KOPT-K1 (cell line): Measurements from ENCODE around the gene SCML1.
A peak's percentile ranks its signal among the peaks of the same experiment; 100 is the strongest.

Source experiments
- H3K27ac ChIP-seq: fragments of 200-600 bp; sonication (generic); 2 replicates; pipeline ENCODE4 v1.5.1; 2016; ENCODE audit warnings: antibody characterized with exemption, mild to moderate bottlenecking, low read depth, low read length; ENCODE audit not compliant: poor library complexity, severe bottlenecking
- H3K36me3 ChIP-seq: fragments of 200-600 bp; sonication (generic); 2 replicates; pipeline ENCODE4 v1.5.1; 2017; ENCODE audit warnings: antibody characterized with exemption, mild to moderate bottlenecking, low read length, moderate library complexity; ENCODE audit not compliant: insufficient read depth
- H3K9me3 ChIP-seq: fragments of 200-600 bp; sonication (generic); 2 replicates; pipeline ENCODE4 v1.5.1; 2017; ENCODE audit warnings: antibody characterized with exemption, low read length, mild to moderate bottlenecking; ENCODE audit not compliant: insufficient read depth, poor library complexity, severe bottlenecking

The SCML1 gene

GRCh38 chrX:17725181-17725580, 12.1 kb upstream of the SCML1 start:
- Histone ChIP-seq H3K27ac (no peak overlapping the region), H3K9me3 (no peaks in the 10 kb centered on the region), H3K36me3 (no peaks in the 10 kb centered on the region)

GRCh38 chrX:17732138-17732783, 5.0 kb upstream of the SCML1 start:
- no peaks in the 10 kb centered on the region for H3K36me3 ChIP-seq
- H3K9me3 ChIP-seq: no peaks in the 10 kb centered on the region
- no peak overlapping the region for H3K27ac ChIP-seq

- Histone ChIP-seq H3K9me3 (no peaks in the 10 kb centered on the region), H3K27ac (no peak overlapping the region), H3K36me3 (no peaks in the 10 kb centered on the region)
Observed at GRCh38 chrX:17735406-17735805, 1.9 kb upstream of the SCML1 start.

- H3K9me3 ChIP-seq: no peaks in the 10 kb centered on the region
- no peaks in the 10 kb centered on the region for H3K36me3 ChIP-seq
- peak overlapping the region; percentile 70 for H3K27ac ChIP-seq
Observed at GRCh38 chrX:17736478-17736855, 826 bp upstream of the SCML1 start.

DNA sequence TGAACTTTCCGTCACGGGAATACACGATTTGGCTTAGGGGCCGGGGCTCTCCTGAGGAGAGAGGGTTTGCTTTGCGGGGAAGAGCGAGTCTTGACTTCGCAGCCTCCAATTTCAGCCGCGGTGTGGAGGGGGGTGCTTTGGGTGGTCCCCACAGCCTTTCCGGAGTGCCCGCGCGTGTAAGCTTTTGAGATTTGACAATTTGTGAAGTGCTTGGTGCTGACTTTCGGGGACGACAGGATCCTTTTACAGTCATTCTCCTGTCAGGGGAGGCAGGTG, 355 bp downstream of the SCML1 start:
- no peaks in the 10 kb centered on the region for H3K9me3 ChIP-seq
- H3K27ac ChIP-seq: peak overlapping the region; percentile 72

DNA sequence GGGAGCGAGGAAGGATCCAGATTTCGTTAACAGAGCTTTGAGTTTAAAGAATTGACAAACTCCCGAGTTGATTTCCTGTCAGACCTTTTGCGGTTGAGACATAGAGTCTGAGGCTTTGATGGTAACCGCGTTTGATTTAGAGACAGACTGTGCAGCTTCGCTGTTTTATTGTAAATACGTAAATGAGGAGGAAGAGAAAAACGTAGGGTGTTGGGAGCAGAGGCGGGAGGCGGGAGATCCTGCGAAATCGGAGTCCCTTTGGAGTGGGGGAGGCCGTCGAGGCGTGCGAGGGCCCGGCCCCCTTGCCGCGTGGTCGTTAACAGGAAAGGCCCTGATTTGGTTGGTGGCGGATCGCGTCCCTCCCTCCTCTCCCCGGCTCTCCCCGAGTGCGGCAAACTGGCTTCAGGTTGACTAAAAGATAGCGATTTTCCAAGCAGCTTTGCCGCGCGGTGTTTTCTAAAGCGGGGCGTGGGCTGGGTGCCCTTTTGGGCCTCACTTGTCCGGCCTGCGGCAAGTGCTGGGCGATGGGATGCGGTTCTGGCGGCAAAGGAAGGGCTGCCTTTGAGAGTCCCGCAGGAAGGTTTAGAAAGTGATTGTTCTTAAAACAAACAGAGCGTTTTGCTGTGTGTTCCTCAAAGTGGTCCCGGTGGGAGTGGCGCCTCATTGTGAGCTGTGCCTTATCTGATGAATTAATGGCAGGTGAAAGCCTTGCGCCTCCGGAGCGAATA, 857 bp downstream of the SCML1 start:
- peak overlapping the region; percentile 72 for H3K27ac ChIP-seq
- no peaks in the 10 kb centered on the region for H3K36me3 ChIP-seq
- H3K9me3 ChIP-seq: no peaks in the 10 kb centered on the region

More for the DNA sequence above, 355 bp downstream of the SCML1 start:
- no peaks in the 10 kb centered on the region for H3K36me3 ChIP-seq

GRCh38 chrX:17738737-17739535, 1.6 kb downstream of the SCML1 start:
- H3K36me3 ChIP-seq: no peaks in the 10 kb centered on the region
- peak overlapping the region; percentile 72 for H3K27ac ChIP-seq
- H3K9me3 ChIP-seq: no peaks in the 10 kb centered on the region

- H3K27ac ChIP-seq: no peak overlapping the region
- H3K9me3 ChIP-seq: no peaks in the 10 kb centered on the region
- no peaks in the 10 kb centered on the region for H3K36me3 ChIP-seq
Observed at GRCh38 chrX:17740137-17741122, 3.1 kb downstream of the SCML1 start.

DNA sequence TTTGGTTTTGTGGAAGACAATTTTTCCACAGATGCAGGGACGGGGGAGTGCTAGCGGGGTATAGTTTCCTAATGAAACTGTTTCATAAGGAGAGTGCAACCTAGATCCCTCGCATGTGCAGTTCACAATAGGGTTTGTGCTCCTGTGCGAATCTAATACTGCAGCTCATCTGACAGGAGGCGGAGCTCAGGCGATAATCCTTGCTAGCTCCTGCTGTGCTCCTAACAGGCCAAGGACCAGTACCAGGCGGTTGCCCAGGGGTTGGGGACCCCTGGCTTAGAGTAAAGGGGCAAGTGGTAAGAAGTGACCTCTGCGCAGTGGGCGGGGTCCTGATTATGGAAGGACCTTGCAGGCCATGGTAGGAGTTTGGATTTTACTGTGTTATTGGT, 3.8 kb downstream of the SCML1 start:
- Histone ChIP-seq H3K9me3 (no peaks in the 10 kb centered on the region), H3K27ac (no peak overlapping the region), H3K36me3 (no peaks in the 10 kb centered on the region)

DNA sequence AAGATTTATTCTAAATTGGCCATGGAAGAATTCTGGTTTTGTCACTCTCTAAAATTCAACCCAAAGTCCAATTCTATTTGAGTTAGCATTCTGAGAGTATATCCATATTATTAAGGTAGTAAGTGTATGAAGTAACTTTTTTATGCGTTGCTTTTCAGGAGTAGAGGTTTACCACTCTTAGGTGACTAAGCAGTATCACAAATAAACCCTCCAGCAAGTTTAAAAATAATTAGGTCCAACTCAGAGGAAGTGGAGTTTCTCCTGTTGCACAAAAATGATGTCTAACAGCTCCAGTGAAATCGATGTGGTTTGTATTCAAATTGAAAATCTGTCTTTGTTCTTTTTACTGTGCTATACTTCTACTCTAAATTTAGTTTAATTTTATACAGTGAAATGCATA, 6.6 kb downstream of the SCML1 start:
- Histone ChIP-seq H3K9me3 (no peaks in the 10 kb centered on the region), H3K36me3 (no peaks in the 10 kb centered on the region), H3K27ac (no peak overlapping the region)

DNA sequence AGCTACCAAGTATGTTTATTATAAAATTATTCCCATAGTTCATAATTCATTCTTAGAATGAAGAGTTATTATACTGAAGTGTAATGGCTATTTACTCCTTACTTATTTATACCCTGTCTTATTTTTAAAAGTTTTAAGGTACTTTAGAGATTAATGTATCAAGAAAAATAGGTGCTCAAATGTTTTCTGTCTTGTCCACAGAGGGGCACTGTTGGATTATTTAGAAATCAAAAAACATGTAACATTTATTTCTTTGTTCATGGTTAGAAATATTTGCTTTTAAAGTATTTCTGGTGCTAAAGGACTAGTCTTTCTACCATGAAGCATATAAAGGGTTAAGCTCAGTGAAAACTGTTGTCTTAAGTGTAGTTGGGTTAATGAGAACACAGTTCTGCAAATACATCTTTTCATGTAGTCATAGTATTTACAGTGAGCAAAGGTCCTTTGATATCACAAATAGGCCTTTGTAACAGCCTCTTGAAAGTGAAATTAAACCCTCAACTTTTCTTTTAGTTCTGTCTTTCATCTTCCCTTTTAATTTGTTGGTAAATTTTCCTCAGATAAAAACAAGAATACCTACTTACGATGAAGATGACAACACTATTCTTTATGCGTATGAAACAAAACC, 7.7 kb downstream of the SCML1 start:
- peaks cover 2% of the 10 kb centered on the region; the same call in 1 of the 2 replicates for H3K36me3 ChIP-seq
- no peak overlapping the region for H3K27ac ChIP-seq
- H3K9me3 ChIP-seq: no peaks in the 10 kb centered on the region

DNA sequence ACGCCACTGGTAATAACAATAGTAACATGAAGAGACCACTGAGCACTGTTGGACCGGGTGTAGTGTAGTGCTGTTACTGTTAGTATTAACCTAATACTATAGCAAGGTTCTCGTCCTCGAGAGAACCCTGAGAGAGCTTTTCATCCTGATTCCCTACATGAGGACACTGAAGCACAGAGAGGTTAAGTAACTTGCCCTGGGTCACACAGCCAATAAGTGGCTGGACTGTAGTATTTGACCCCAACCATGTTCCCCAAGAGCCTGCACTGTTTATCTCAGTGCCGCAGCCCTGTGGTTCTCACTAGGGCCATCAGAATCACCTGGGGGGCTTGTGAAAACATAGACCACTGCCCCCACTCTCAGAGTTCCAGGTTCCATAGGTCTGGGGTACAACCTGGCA, 10.4 kb downstream of the SCML1 start:
- H3K36me3 ChIP-seq: peaks cover 22% of the 10 kb centered on the region

GRCh38 chrX:17748684-17749083, 11.4 kb downstream of the SCML1 start:
- Histone ChIP-seq H3K27ac (no peak overlapping the region), H3K36me3 (peaks cover 22% of the 10 kb centered on the region), H3K9me3 (no peaks in the 10 kb centered on the region)

More for the DNA sequence above, 10.4 kb downstream of the SCML1 start:
- no peak overlapping the region for H3K27ac ChIP-seq
- H3K9me3 ChIP-seq: no peaks in the 10 kb centered on the region

DNA sequence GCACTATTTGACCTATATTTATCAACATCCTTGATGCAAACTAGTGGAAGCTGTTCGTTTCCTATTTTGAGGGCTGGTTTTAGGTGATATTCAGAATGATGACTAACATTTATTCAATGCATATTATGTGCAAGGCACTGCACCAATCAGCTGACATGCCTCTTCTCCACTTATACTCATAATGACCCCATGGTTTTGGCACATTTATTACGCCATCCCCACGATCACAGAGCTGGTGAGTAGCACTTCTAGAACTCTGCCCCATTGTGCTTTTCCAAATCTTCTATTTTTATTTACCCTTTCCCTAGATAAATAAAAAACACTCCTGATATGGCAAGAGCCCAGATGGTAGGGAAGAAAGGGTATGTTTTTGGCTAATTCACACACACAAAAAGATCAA, 13.1 kb downstream of the SCML1 start:
- Histone ChIP-seq H3K27ac (no peak overlapping the region), H3K36me3 (peaks cover 22% of the 10 kb centered on the region), H3K9me3 (no peaks in the 10 kb centered on the region)
